Fibroblast of the aortic adventitia (primary cell): Measurements from ENCODE around the gene EDAR. TPM values are rescaled to one million over a fixed set of nuclear protein-coding genes. Genes with fewer than 3 reads are reported as not detected.

Experiments
- DNase-seq: peaks from one replicate; pipeline ENCODE4 v3.0.0-alpha.2; 2010; ENCODE audit warnings: low read depth
- H3K4me3 ChIP-seq: 2 replicates; pipeline ENCODE4 v1.5.1; 2011; ENCODE audit warnings: low read depth, mild to moderate bottlenecking, control low read depth, low read length, moderate library complexity
- CTCF ChIP-seq: IDR thresholded peaks from 2 replicates; pipeline ENCODE4 v1.5.1; 2011; ENCODE audit warnings: mild to moderate bottlenecking, low read length, control low read depth, inconsistent platforms; ENCODE audit not compliant: insufficient read depth
- total RNA-seq: library from RNA; depleted of rRNA; stranded (reverse); fragments of >200 nt; gene quantifications from 2 replicates; pipeline ENCODE4 v1.2.3, GENCODE V29; 2012; ENCODE audit warnings: low replicate concordance

The EDAR gene
- total RNA-seq, 1 donor = not detected

GRCh38 chr2:108910011-108910431 lies 79.0 kb downstream of the EDAR start:
- no peak overlapping the region for H3K4me3 ChIP-seq
- DNase-seq = no peak

GRCh38 chr2:108909275-108909823 lies 79.7 kb downstream of the EDAR start:
- TF ChIP-seq CTCF = no peak
- DNase-seq = no peak
- no peak overlapping the region for H3K4me3 ChIP-seq

More at GRCh38 chr2:108910011-108910431, 79.0 kb downstream of the EDAR start:
- no peak for TF ChIP-seq CTCF

- DNase-seq = no peak
- no peak overlapping the region for H3K4me3 ChIP-seq
- TF ChIP-seq CTCF = no peak
These were observed 80.3 kb downstream of the EDAR start for GRCh38 chr2:108908713-108909070.

GRCh38 chr2:108907822-108908712 lies 81.0 kb downstream of the EDAR start:
- TF ChIP-seq CTCF = no peak
- DNase-seq = no peak
- no peak overlapping the region for H3K4me3 ChIP-seq

- no peak for TF ChIP-seq CTCF
- H3K4me3 ChIP-seq = no peak overlapping the region
- DNase-seq = no peak
These were observed 82.5 kb downstream of the EDAR start for GRCh38 chr2:108906403-108907077.

GRCh38 chr2:108905906-108906305 lies 83.1 kb downstream of the EDAR start:
- H3K4me3 ChIP-seq = no peak overlapping the region
- no peak for TF ChIP-seq CTCF
- DNase-seq = no peak
